Left ventricle myocardium inferior (tissue), 1 donor: ENCODE results near the gene NNAT. TPM values are rescaled to one million over a fixed set of nuclear protein-coding genes. Genes with fewer than 3 reads are reported as not detected.

Experiments used
- DNase-seq: peaks from one replicate; pipeline ENCODE4 v3.0.0-alpha.2; 2020
- H3K27ac ChIP-seq: fragments of 200-600 bp; replicated peaks from 2 replicates; pipeline ENCODE4 v1.8.0; 2021
- H3K27me3 ChIP-seq: fragments of 200-600 bp; 2 replicates; pipeline ENCODE4 v1.8.0; 2021; ENCODE audit warnings: low read depth
- H3K36me3 ChIP-seq: fragments of 200-600 bp; 2 replicates; pipeline ENCODE4 v1.8.0; 2021
- H3K4me1 ChIP-seq: fragments of 200-600 bp; 2 replicates; pipeline ENCODE4 v1.8.0; 2021
- H3K4me3 ChIP-seq: fragments of 200-600 bp; 2 replicates; pipeline ENCODE4 v1.8.0; 2021; ENCODE audit warnings: mild to moderate bottlenecking, moderate library complexity
- H3K9me3 ChIP-seq: fragments of 200-600 bp; replicated peaks from 2 replicates; pipeline ENCODE4 v1.8.0; 2021
- CTCF ChIP-seq: fragments of 200-600 bp; IDR thresholded peaks from 2 replicates; pipeline ENCODE4 v1.8.0; 2021; ENCODE audit warnings: antibody characterized with exemption, mild to moderate bottlenecking, borderline replicate concordance
- intact Hi-C: fragments of 100-400 bp; cut with micrococcal nuclease; formaldehyde crosslinking; loops from one replicate; pipeline ENCODE4 v1.11.0; 2022
- total RNA-seq: library from RNA; stranded (reverse); fragmentation: NEBNext Ultra II Directional; extraction: Animal tissue kit (Norgen Biotek cat#: 25700); gene quantifications from one replicate; pipeline ENCODE4 v1.2.1, GENCODE V29; 2021
- donor health status: DM: no; HTN: yes; CAD: no; lungs with severe emphysema.

NNAT gene
- total RNA-seq, 1 donor from 2014 or later: 0.33 TPM

GRCh38 chr20:37518606-37519507 lies 2.2 kb upstream of the NNAT start:
- Histone ChIP-seq H3K4me1 (peaks cover 91% of the 10 kb centered on the region), H3K27ac (peak overlapping the region; percentile 77), H3K4me3 (peak overlapping the region; percentile 37), H3K9me3 (no peaks in the 10 kb centered on the region), H3K27me3 (no peaks in the 10 kb centered on the region), H3K36me3 (peaks cover 35% of the 10 kb centered on the region)
- no peak for TF ChIP-seq CTCF
- DNase-seq: peak; percentile 64
- intact Hi-C loops: no loop called here

DNA sequence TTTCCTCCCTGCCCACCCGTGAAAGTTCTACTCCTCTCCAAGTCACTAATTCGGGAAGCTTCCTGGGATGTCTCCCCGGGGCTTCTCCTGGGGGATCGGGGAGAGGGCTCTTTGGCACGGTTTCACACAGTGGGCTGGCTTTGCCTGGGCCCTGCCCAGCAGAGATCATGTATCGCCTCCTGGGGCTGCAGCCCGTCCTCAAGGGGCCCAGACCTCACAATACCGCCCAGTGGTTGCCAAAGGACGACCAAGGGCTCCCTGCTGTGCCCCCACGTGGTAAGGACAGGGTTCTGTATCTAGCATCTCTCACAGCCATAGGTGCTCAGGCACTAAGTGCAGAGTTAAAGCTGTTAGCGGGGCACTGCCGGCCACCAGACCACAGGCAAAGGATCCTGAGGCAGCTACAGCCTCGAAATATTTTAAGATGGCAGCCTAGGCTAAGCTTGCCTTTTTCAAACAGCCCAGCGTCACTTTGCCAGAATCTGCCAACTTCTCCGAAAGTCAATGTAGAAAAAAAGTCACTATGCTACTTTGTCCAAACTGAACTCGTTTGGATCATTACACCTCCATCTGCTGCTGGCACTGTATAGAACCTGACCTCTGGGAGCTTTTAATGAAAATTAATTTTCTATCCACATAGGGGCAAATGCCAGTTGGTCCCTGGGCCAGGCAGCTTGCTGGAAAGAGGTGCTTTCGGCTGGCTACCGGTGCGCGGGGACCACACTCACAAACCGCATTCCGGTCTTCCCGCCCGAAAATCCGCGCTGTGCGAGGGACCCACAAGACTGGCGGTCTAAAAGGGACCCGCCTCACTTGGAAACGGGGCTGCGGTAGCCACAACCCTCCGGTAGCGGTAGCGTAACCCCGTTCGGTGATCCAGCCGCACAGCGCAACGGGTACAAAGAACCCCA lies 1.3 kb upstream of the NNAT start:
- Histone ChIP-seq H3K27me3 (no peaks in the 10 kb centered on the region), H3K4me1 (peaks cover 96% of the 10 kb centered on the region), H3K9me3 (no peaks in the 10 kb centered on the region), H3K36me3 (peaks cover 26% of the 10 kb centered on the region), H3K4me3 (peak overlapping the region; percentile 37), H3K27ac (peak overlapping the region; percentile 77)
- no peak for DNase-seq
- TF ChIP-seq CTCF: no peak
- intact Hi-C loops: no loop called here

GRCh38 chr20:37520419-37520955 lies 563 bp upstream of the NNAT start:
- H3K27ac ChIP-seq: no peak overlapping the region
- H3K4me3 ChIP-seq: no peak overlapping the region
- peaks cover 20% of the 10 kb centered on the region for H3K36me3 ChIP-seq
- no peak for DNase-seq
- intact Hi-C loops: no loop called here
- no peak for TF ChIP-seq CTCF
- H3K4me1 ChIP-seq: peaks cover 99% of the 10 kb centered on the region
- no peaks in the 10 kb centered on the region for H3K9me3 ChIP-seq
- no peaks in the 10 kb centered on the region for H3K27me3 ChIP-seq

- Histone ChIP-seq H3K4me1 (peaks cover 100% of the 10 kb centered on the region), H3K27ac (peak overlapping the region; percentile 25), H3K36me3 (peaks cover 19% of the 10 kb centered on the region), H3K4me3 (peak overlapping the region; percentile 20), H3K27me3 (no peaks in the 10 kb centered on the region), H3K9me3 (no peaks in the 10 kb centered on the region)
- intact Hi-C loops: no loop called here
- TF ChIP-seq CTCF: no peak
- peak; percentile 66 for DNase-seq
These were observed 1.4 kb downstream of the NNAT start for GRCh38 chr20:37522260-37523011.

DNA sequence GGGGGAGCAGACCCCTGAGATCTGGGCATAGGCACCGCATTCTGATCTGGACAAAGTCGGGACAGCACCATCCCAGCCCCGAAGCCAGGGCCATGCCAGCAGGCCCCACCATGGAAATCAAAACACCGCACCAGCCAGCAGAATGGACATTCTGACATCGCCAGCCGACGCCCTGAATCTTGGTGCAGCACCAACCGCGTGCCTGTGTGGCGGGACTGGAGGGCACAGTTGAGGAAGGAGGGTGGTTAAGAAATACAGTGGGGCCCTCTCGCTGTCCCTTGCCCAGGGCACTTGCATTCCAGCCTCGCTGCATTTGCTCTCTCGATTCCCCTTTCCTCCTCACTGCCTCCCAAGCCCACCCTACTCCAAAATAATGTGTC lies 2.0 kb downstream of the NNAT start:
- Histone ChIP-seq H3K36me3 (peaks cover 15% of the 10 kb centered on the region), H3K27me3 (no peaks in the 10 kb centered on the region), H3K9me3 (no peaks in the 10 kb centered on the region), H3K4me1 (peaks cover 96% of the 10 kb centered on the region), H3K27ac (peak overlapping the region; percentile 25), H3K4me3 (no peak overlapping the region)
- intact Hi-C loops: no loop called here
- DNase-seq: no peak
- TF ChIP-seq CTCF: no peak
